Left ventricle myocardium inferior (tissue), 1 donor: ENCODE measurements around the gene IQCK. TPM values are rescaled to one million over a fixed set of nuclear protein-coding genes. Genes with fewer than 3 reads are reported as not detected.

ENCODE experiments used
- DNase-seq: peaks from one replicate; pipeline ENCODE4 v3.0.0-alpha.2; 2020
- H3K27ac ChIP-seq: fragments of 200-600 bp; replicated peaks from 2 replicates; pipeline ENCODE4 v1.8.0; 2021
- H3K27me3 ChIP-seq: fragments of 200-600 bp; 2 replicates; pipeline ENCODE4 v1.8.0; 2021; ENCODE audit warnings: low read depth
- H3K36me3 ChIP-seq: fragments of 200-600 bp; 2 replicates; pipeline ENCODE4 v1.8.0; 2021
- H3K4me1 ChIP-seq: fragments of 200-600 bp; 2 replicates; pipeline ENCODE4 v1.8.0; 2021
- H3K4me3 ChIP-seq: fragments of 200-600 bp; 2 replicates; pipeline ENCODE4 v1.8.0; 2021; ENCODE audit warnings: mild to moderate bottlenecking, moderate library complexity
- H3K9me3 ChIP-seq: fragments of 200-600 bp; replicated peaks from 2 replicates; pipeline ENCODE4 v1.8.0; 2021
- CTCF ChIP-seq: fragments of 200-600 bp; IDR thresholded peaks from 2 replicates; pipeline ENCODE4 v1.8.0; 2021; ENCODE audit warnings: antibody characterized with exemption, mild to moderate bottlenecking, borderline replicate concordance
- intact Hi-C: fragments of 100-400 bp; cut with micrococcal nuclease; formaldehyde crosslinking; loops from one replicate; pipeline ENCODE4 v1.11.0; 2022
- total RNA-seq: library from RNA; stranded (reverse); fragmentation: NEBNext Ultra II Directional; extraction: Animal tissue kit (Norgen Biotek cat#: 25700); gene quantifications from one replicate; pipeline ENCODE4 v1.2.1, GENCODE V29; 2021
- donor health status: DM: no; HTN: yes; CAD: no; lungs with severe emphysema.

The IQCK gene
- total RNA-seq, 1 donor from 2014 or later = 6.0 TPM

DNA sequence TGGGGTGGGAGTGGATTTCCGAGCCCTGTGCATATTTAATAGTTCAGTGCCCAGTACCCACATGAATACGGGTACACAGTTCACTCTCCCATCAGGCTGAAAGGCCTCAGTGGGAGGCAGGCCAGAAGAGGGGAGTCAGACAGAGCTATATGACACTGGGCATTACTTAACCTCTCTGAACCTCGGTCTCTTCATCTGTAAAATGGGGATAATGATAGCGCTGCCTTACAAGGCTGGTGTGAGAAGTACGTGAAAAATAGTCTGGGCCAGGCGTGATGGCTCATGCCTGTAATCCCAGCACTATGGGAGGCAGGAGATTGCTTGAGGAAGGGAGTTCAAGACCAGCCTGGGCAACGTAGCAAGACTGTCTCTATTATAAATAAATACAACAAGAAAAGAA is 163.0 kb downstream of the IQCK start:
- Histone ChIP-seq H3K9me3 (no peaks in the 10 kb centered on the region), H3K27me3 (no peaks in the 10 kb centered on the region), H3K36me3 (peaks cover 19% of the 10 kb centered on the region), H3K4me3 (peak overlapping the region; percentile 93), H3K4me1 (peaks cover 96% of the 10 kb centered on the region), H3K27ac (peak overlapping the region; percentile 97)
- DNase-seq = no peak
- TF ChIP-seq CTCF = no peak
- intact Hi-C loops = loop anchor here (10.0 kb wide), 1 partner anchor 246 kb away; no protein-coding TSS in a partner anchor

DNA sequence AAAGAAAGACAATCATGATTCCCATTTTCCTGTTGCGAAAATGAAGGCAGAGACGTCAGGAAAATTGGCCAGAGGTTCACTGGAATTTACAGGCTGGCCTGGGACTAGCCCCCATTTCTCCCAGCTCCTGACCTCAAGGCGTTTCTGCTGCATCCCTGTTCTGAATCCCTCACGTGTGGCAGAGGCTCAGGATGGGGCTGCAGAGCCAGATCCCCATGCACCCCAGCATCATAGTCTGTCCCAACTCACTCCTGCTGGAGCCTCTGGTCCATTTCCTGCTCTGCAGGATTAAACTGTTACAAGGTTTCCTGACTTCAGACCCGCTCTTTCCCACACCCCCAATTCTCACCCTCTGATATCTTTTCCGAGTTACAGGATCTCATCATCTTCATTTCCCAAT is 163.7 kb downstream of the IQCK start:
- Histone ChIP-seq H3K4me3 (peak overlapping the region; percentile 93), H3K27ac (peak overlapping the region; percentile 97)
- TF ChIP-seq CTCF = no peak

DNA sequence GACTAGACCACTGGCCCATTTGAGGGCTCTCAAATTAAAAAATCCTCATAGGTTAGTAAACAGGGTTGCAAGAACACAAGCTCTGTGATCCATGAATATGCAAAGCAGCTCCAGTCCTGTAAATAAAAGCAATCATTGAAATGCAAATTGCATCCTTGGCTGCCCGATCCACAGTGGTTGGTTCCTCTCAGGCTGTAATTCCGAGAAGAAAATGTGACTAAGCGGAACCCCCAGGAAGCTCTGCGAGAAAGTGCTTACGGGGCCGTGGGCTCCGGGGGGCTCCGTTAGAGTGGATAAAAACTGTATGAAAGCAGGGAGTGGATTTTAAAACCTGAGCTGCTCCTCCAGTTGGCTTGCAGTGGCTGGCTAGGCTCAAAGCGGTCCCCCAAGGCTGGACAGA is 164.1 kb downstream of the IQCK start:
- H3K27me3 ChIP-seq = no peaks in the 10 kb centered on the region
- H3K9me3 ChIP-seq = no peaks in the 10 kb centered on the region
- H3K36me3 ChIP-seq = peaks cover 19% of the 10 kb centered on the region
- H3K4me1 ChIP-seq = peaks cover 88% of the 10 kb centered on the region
- no peak for TF ChIP-seq CTCF
- H3K27ac ChIP-seq = peak overlapping the region; percentile 97
- intact Hi-C loops = loop anchor here (10.0 kb wide), 1 partner anchor 247 kb away; no protein-coding TSS in a partner anchor
- H3K4me3 ChIP-seq = peak overlapping the region; percentile 93
- no peak for DNase-seq

More for the DNA sequence above, 163.7 kb downstream of the IQCK start:
- no peaks in the 10 kb centered on the region for H3K27me3 ChIP-seq
- no peaks in the 10 kb centered on the region for H3K9me3 ChIP-seq
- intact Hi-C loops = loop anchor here (10.0 kb wide), 1 partner anchor 247 kb away; no protein-coding TSS in a partner anchor
- no peak for DNase-seq
- H3K4me1 ChIP-seq = peaks cover 92% of the 10 kb centered on the region
- peaks cover 19% of the 10 kb centered on the region for H3K36me3 ChIP-seq

DNA sequence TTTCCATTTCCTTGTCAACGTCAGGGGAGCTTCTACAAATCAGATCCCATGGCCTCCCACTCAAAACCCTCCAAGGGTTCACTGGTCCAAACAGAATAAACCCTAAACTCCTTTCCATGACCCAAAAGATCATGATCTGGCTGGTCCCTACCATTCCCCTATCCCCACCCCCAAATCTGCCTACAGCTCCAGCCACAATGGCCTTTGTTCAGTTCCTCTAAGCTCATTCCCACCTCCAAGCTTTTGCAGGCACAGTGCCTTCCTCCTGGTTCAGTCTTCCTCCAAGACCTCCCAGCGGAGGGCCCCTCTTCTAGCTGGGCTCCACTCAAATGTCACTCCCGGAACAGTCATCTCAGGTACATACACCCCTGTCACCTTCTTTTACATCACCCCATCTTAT is 164.6 kb downstream of the IQCK start:
- peaks cover 83% of the 10 kb centered on the region for H3K4me1 ChIP-seq

GRCh38 chr16:19883296-19883965 is 165.4 kb downstream of the IQCK start:
- DNase-seq = peak; percentile 48
- H3K9me3 ChIP-seq = no peaks in the 10 kb centered on the region
- H3K36me3 ChIP-seq = peaks cover 19% of the 10 kb centered on the region
- H3K4me3 ChIP-seq = peak overlapping the region; percentile 93
- no peak for TF ChIP-seq CTCF
- H3K27me3 ChIP-seq = no peaks in the 10 kb centered on the region
- H3K27ac ChIP-seq = peak overlapping the region; percentile 97
- intact Hi-C loops = loop anchor here (10.0 kb wide), 1 partner anchor 249 kb away; no protein-coding TSS in a partner anchor
- H3K4me1 ChIP-seq = peaks cover 75% of the 10 kb centered on the region

More for the DNA sequence above, 164.6 kb downstream of the IQCK start:
- Histone ChIP-seq H3K27ac (peak overlapping the region; percentile 97), H3K27me3 (no peaks in the 10 kb centered on the region), H3K9me3 (no peaks in the 10 kb centered on the region), H3K36me3 (peaks cover 19% of the 10 kb centered on the region), H3K4me3 (peak overlapping the region; percentile 93)
- intact Hi-C loops = loop anchor here (10.0 kb wide), 1 partner anchor 248 kb away; no protein-coding TSS in a partner anchor
- DNase-seq = no peak
- no peak for TF ChIP-seq CTCF
